NCI-H146 (cell line): ENCODE results near the gene HINT1.
"Not testable (repeated sequence)": the region's sequence is repeated elsewhere in the genome, so short reads cannot be mapped to it uniquely, and the experiment has no call there.

Experiments
- DNase-seq: peaks from one replicate; lab custom pipeline; 2025; lab: John Stamatoyannopoulos, UW

Gene HINT1

DNA sequence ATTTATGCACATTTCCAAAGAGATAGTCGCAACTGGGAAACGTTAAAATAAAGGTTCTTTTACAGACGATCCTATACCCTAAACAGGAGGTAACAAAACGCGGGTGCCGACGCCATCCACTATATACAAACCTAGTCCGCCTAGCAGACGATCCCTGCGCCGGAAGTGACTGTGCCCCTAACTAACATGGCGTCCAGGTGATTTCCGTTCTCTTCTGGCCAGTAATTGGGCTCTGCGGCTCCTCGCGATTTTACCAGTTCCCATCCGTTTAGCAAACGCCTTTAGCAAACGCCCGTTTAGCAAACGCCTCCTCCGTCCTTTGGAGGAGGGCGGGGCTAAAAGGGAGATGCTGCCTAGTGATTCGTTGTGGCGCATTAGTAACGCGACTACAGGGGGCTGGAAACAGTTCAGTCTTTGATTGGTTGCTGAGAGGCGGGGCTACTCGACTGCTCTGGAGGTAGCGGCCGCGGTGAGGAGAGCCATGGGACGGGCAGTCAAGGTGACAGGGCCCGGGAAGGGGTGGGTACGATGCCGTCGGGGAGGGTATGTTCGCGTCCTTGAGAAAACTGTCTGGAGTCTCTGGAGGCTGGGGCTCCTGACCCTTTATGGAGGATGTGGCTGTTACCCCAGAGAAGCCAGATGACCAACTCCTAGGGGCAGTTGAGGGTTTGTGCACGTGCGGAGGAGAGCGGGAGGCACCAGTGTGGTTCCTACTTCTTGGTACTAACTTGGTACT, 5.7 kb upstream of the HINT1 start, which contains the start of gene LYRM7:
LYRM7 (plus strand) TSS at position 405 of the 736 bp plus-strand sequence; CDS start at position 482, 77 bp downstream.
- DNase-seq = peak; percentile 98

DNA sequence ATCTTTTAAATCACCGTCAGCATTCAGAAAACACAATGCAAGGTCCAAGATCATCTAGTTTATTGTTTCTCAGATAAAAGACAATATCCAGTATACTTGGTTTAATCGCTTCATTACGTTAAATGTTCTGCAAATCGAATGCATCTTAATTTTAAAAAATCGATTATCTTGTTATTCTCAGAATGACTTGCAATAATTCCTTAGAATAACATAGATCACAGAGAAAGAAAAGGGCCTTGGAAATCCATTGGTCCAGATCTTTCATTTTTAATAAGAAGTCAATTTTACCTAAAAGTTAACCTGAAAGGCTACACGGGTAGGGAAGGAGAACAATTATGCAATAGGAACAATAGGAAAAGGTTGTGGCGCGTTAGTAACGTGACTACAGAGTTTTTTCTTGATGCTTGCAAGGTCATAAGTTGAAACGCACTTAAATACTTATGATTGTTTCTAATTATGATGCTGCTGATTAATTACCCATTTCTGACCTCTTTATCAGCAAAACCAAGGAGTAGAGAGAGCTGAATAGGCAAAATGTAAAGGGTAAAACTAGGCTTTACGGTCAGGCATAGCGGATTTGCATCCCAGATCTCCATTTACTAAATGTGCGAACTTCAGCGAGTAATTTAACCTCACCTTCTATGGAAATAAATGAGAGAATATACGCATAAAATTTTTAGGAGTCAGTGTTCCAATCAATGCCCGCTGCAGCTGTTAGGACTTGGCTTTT, 4.9 kb upstream of the HINT1 start:
- DNase-seq = no peak

- no peak for DNase-seq
Observed at GRCh38 chr5:131167615-131168014, 2.6 kb upstream of the HINT1 start.

DNA sequence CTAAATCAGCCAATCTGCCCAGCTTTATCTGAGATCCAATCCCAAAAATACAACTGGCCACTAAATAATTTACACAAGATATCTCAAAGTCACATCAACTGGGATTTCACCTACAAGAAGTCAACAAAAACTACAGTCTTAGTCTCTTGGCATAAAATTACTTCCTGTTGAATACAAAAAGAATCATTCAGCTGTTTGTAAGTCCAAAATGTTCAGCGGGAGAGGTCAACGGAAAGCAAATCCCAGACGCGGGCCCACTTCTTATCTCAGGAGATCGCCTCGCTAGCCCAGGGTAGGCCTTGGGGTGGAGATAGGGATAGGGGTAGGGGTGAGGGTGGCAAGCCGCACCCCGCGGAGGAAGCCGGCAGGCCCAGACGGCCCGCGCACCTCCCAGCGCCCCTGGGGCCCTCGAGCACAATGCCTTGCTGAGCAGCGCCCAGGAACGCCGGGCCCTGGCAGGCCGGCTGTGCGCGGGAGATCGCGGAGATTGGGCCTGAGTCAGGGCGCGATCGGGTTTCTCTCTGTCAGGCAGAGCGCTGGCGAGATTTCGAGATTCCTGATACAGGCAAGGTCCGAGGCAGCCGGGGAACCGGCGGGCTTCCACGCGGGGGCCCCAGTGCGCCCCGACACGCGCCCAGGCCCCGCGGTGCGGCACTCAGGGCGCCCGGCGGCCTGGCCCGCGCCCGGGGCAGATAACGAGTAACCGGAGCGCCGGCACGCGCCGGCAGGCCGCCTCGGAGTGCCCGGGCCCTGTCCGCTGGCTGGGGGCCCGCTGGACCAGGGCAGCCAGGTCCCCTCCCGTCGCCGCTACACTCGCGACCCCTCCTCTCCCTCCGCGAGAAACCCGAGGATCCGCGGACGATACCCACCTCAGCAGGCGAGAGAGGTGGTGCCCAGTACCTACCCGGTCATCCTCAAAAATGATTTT, 601 bp downstream of the HINT1 start:
- peak; percentile 68 for DNase-seq

DNA sequence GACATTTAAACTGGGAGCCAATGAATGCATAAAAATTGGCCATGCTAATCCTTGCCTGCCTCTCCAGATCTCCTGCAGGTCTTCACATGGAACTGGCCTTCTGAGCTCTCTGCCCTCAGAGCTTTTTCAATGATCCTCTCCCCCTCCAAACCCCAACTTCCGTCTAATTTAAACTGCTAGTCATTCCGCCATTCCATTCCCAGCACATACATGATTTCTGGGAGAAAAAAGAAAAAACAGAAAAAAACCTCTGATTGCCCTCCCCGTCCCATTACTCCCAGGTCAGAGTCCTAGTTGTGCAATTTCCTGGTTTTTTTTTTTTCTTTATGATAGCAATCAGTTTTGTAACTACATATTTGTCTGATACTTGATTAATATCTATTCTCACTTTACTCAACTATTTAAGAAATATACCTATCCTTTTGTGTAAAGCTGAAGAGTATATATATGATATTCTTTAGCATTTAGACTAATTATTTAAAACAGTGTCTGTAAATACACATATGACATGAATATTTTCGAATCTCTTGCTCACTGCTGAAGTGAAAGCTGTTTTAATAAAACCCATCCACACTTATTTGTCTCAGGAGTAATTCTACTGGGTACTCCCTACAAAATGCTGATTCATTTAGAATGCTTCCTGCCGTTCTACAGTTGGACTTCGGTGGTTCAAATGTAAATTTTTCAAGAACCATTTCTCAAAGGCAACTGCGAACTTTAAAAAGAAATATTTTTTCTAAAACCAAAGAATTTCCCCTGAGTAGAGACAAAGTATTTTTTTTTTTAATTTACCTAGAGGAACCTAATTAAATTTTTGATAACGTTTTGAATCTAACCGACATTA, 1.6 kb downstream of the HINT1 start:
- no peak for DNase-seq

- no peak for DNase-seq
Observed at GRCh38 chr5:131160134-131160533, 4.9 kb downstream of the HINT1 start.

GRCh38 chr5:131156957-131157356, 8.1 kb downstream of the HINT1 start:
- no peak for DNase-seq

GRCh38 chr5:131156385-131156784, 8.7 kb downstream of the HINT1 start:
- DNase-seq = no peak

DNA sequence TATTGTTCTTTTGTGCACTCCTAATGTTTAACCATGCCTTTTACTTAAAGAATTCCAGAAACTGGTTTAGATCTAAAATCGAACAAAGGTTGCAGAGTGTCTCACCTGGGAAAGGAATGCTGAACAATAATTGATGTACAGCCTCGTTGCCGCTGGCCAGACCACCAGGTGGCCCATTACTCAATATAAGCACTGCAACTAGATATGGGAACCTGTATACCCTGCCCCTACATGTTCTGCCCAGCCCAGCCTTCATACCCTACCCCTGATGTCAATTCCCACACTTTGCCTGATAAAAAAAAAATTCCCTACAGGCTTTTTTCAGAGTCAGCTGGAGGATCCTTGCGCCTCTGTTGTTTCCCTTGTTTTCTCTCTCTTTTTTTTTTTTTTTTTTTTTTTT, 13.8 kb downstream of the HINT1 start:
- DNase-seq = no peak

DNA sequence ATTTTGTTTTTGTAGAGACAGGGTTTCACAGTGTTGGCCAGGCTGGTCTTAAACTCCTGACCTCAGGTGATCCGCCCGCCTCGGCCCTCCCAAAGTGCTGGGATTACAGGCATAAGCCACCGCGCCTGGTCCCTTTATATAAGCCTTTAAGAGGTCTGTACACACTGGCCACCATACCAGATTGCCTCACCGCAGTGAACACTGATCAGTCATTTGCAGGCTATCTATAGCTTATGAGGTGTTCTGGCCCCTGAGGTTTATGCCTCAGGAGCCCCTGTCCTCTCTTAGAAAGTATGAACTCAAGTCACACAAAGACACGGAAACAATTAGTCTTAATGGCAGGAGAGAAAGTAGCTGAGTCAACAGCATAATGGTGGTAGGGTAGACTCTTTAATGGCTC, 14.6 kb downstream of the HINT1 start:
- DNase-seq = peak; percentile 50

- DNase-seq = no peak
Observed at GRCh38 chr5:131148835-131149234, 16.2 kb downstream of the HINT1 start.

DNA sequence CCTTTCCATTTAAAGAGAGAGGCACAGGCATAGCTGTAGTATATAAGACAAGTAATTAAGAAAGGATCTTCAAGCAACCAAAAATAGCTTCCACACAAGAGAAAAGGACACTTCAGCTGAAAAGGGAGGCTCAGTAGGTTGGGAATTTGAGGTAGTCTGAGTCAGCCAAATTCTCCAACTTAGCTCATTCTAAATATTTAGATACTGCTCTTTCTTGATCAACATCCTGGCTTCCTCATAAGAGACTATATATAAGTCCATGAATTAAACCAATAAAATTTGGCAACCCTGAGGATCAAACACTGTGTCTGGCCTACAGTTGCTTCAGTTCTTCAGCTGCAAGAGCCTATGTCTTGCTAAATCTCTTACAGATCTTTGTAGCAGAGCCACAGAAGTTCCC, 17.8 kb downstream of the HINT1 start:
- no peak for DNase-seq

DNA sequence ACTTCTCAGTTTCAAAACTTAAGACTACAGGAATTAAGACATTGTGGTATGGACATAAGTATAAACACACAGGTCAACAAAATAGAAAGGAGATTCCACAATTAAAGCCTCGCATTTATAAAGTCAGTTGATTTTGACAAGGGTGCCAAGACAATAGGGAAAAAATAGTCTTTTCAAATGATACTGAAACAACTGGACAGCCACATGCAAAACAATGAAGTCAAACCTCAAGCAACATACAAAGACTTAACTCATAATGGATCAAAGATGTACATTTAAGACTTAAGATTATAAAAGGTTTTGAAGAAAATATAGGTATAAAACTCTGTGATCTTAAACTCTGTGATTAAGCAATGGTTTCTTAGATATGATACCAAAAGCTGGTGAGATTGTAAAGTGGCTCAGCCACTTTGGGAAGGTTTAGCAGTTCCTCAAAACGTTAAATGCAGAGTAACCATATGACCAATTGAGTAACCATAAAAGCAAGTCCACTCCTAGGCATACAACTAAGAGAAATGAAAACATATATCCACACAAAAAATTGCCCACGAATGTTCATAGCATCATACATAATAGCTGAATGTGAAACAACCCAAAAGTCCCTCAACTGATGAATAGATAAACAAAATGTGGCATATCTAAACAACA, 22.0 kb downstream of the HINT1 start:
- no peak for DNase-seq

- no peak for DNase-seq
Observed at GRCh38 chr5:131139321-131139720, 25.7 kb downstream of the HINT1 start.

DNA sequence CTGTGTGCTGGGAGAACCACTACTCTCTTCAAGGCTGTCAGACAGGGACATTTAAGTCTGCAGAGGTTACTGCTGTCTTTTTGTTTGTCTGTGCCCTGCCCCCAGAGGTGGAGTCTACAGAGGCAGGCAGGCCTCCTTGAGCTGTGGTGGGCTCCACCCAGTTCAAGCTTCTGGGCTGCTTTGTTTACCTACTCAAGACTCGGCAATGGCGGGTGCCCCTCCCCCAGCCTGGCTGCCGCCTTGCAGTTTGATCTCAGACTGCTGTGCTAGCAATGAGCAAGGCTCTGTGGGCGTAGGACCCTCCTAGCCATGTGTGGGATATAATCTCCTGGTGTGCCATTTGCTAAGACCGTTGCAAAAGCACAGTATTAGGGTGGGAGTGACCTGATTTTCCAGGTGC, 26.6 kb downstream of the HINT1 start:
- not testable (repeated sequence) for DNase-seq

GRCh38 chr5:131133091-131133490, 32.0 kb downstream of the HINT1 start:
- DNase-seq = not testable (repeated sequence)

DNA sequence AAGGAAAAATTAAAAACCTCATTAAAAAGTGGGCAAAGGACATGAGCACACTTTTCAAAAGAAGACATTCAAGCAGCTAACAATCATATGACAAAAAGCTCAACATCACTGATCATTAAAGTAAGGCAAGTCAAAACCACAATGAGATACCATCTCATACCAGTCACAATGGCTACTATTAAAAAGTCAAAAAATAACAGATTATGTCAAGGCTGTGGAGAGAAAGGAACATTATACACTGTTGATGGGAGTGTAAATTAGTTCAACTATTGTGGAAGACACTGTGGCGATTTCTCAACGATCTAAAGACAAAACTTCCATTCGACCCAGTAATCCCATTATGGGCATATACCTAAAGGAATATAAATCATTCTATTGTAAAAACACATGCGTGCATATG, 35.8 kb downstream of the HINT1 start:
- no peak for DNase-seq

- not testable (repeated sequence) for DNase-seq
Observed at GRCh38 chr5:131127244-131127643, 37.8 kb downstream of the HINT1 start.

DNA sequence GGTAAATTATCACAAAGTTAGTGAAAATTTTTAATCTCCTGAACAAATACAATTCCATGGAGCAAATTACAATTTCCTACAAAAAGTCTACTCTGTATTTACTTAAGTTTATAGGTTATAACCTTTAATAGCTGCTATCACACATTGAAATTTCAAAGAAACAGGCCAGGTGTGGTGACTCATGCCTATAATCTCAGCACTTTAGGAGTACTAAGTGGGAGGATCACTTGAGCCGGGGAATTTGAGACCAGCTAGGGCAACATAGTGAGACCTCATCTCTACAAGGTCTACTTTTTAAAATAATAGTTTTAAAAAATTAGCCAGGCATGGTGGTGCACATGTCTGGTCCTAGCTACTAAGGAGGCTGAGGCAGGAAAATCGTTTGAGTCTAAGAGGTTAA, 50.3 kb downstream of the HINT1 start:
- no peak for DNase-seq

- peak; percentile 2 for DNase-seq
Observed at GRCh38 chr5:131112424-131112823, 52.6 kb downstream of the HINT1 start.

GRCh38 chr5:131110256-131110594, 54.8 kb downstream of the HINT1 start:
- no peak for DNase-seq
